GM12865 (cell line): ENCODE measurements around the gene DDA1.
A peak's percentile ranks its signal among the peaks of the same experiment; 100 is the strongest.

ENCODE experiments used
- DNase-seq: peaks from one replicate; pipeline ENCODE4 v3.0.0; 2010; ENCODE audit warnings: low read depth
- H3K4me3 ChIP-seq: 2 replicates; pipeline ENCODE4 v1.5.1; 2011; ENCODE audit warnings: mild to moderate bottlenecking, low read depth, low read length, control low read depth
- TF ChIP-seq, protein P1 (sequence below): IDR thresholded peaks from 2 replicates; pipeline ENCODE4 v1.5.1; 2011; ENCODE audit warnings: low read length, control low read depth, low read depth, inconsistent platforms; ENCODE audit not compliant: insufficient read depth; ENCODE audit errors: missing control alignments

The DDA1 gene

DNA sequence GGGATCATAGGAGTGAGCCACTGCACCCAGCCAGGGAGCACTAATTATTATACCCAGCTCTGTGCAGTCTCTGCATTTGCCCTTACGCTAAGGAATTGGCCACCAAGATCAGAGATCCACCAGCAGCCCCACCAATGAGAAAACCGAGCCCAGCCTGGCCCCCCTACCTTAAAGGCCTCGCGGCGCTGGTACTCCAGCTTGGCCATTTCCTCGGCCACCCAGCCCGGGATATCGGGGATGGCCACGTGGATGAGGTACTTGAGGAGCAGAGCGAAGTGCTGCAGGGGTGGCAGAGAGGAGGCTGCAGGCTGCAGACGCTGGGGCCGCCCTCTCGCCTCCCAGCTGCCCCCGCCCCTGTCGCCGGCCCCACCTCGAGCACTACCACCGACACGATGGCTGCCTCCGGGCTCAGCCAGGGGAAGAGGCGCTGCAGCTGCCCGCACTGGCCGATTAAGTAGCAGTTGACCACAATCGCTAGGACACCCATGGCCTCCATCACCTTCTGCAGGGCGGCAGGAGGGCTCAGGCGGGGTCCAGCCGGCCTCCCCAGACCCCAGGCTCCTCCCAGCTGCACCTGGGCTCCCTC lies 17.8 kb downstream of the DDA1 start:
- DNase-seq = no peak
- no peak overlapping the region for H3K4me3 ChIP-seq

DNA sequence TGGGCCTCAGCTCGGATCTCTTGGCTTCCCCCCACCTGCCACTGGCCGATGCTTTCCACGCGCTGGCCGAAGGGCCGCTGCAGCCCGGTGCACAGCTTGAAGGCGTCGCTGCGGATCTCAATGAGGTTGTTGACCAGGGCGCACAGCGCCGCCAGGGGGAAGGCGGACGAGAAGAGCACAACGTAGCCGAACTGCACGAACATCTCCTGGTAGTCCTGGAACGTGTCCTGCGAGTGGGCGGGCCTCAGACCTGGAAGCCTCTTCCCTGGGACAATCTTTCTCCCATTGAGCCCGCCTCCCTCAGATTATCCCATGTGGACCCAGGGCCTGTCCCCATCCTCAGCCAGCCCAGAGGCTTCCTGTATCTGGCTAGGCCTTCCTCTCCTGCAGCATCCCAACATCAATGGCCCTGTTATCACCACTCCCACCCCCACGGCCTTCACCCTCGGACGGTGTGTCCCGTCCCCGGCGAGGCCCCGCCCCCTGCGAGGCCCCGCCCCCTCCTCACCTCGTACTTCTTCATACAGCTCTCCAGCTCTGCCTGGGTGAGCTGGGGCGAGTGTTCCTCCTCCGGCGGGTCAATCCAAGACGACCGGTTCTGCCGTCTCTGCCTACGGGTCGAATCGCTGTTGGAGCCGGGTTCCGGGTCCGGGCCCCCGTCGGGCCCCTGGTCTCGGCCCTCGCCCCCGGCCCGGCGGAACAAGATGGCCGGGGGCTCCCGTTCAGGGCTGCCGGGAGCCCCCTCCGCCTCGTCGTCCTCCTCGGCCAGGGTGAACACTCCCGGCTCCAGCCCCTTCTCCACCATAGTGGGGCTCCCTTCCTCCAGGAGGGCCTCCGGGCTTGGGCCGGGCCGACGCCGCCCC lies 18.5 kb downstream of the DDA1 start:
- peak; percentile 35 for DNase-seq
- no peak overlapping the region for H3K4me3 ChIP-seq
- TF ChIP-seq, protein P1, sequence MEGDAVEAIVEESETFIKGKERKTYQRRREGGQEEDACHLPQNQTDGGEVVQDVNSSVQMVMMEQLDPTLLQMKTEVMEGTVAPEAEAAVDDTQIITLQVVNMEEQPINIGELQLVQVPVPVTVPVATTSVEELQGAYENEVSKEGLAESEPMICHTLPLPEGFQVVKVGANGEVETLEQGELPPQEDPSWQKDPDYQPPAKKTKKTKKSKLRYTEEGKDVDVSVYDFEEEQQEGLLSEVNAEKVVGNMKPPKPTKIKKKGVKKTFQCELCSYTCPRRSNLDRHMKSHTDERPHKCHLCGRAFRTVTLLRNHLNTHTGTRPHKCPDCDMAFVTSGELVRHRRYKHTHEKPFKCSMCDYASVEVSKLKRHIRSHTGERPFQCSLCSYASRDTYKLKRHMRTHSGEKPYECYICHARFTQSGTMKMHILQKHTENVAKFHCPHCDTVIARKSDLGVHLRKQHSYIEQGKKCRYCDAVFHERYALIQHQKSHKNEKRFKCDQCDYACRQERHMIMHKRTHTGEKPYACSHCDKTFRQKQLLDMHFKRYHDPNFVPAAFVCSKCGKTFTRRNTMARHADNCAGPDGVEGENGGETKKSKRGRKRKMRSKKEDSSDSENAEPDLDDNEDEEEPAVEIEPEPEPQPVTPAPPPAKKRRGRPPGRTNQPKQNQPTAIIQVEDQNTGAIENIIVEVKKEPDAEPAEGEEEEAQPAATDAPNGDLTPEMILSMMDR = no peak

More for the DNA sequence above, 17.8 kb downstream of the DDA1 start:
- TF ChIP-seq, protein P1 = no peak

DNA sequence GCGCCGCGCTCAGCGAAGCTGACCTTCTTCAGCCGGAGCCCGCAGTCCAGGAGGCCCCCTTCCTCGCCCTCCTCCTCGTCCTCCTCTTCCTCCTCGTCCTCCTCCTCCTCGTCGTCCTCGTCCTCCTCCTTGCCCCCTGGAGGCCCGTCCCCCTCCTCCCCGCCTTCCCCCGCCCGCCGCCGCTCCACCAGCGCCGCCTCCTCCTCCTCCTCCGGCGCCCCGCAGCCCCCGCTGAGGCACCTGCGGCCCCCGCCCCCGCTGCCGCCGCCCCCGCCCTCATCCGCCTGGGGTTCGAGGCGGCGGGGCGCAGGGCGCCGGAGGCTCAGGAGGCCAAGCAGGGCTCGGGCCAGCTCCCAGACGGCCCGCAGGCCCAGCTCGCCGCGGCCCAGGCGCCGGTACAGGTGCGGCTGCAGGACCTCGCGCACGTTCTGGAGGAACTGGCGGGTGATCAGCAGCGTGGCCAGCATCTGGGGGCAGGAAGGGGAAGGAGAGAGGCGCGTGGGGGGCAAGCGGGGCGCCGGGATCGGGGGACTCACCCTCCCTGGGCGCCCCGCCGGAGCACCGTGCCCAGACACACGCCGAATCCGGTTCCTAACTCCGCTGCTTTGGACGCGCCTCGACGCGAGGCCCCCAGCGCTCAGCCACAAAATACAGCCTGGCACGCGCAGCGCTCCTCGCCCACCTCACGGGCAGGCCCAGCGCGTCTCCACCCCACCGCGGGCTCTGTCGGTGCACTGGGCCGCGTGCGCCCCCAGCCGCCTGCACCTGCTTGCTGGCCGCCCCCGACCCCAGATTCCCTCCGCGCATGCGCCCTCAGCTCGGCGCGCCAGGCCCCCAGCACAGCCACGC lies 19.4 kb downstream of the DDA1 start:
- no peak overlapping the region for H3K4me3 ChIP-seq
- no peak for DNase-seq
- TF ChIP-seq, protein P1 = no peak

DNA sequence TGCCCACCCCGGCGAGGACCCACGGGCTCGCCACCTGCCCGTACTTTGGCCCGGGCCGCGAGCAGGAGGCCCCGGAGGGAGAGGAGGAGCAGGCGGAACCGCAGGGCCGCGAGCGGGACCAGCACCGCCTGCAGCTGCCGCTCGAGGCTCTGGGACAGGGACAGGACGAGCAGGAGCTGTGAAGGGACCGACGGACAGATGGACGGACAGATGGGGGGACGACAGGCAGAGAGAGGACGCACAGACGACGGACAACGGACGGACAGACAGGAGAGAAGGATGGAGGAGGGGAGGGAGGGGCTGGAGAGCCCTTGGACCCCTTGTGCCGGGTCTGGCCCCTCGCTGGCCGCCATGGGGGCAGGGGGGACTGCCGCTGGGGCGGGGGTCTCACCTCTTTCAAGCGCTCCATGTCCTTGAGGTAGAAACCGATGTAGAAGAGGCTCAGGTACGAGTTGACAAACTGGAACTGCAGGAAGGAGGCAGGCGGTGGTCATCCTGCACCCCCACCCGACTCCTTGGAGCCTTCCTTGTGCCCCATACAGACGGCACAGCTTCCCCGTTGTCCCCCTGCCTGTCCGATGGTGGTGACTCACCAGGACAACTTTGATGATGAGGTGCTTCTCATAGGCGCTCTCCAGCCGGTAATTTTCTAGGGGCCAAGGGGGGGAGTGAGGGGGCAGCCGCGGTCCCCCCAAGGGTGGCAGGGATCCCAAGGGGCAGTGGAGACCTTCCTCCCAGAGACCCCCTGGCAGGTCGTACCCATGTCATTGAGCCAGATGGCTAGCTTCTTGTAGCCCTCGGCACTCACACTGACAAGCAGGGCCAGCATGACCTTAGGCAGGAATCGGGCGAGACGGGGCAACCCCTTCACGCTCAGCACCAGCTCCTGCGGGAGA lies 20.3 kb downstream of the DDA1 start:
- DNase-seq = no peak
- TF ChIP-seq, protein P1 = no peak
- H3K4me3 ChIP-seq = no peak overlapping the region

DNA sequence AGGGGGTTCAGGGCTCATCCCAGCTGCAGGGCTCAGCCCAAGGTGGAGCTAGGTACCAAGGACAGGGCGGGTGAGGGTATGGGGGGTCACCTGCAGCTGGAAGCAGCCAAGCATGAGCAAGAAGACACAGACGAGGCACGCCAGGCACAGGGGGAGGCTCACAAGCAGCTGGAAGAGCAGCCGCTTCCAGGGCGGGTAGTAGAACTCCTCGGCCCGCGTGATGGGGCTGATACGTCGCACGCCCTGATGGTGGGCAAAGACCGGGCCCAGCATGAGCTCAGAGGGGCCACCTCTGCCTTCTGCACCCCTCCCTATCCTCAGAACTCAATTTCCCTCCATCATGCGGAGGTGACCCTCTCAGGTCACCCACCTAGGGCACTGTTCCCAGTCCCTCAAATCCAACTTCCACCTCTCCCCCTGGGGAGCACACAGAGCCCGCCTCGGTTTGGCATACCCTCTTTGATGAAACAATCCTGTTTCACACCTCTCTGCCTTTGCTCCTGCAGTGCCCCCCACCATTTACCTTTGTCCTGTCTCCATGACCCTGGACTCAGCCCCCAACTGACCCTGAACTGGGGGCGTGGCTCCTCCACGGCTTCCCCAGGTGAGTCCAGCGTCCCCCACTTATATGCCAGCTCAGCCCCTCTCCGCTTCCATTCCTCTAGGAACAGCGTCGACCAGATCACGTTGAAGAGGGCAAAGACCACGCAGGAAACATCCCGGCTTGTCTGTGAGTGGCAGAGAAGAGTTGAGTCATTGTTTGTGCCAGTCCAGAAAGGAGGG lies 21.1 kb downstream of the DDA1 start:
- DNase-seq = no peak
- H3K4me3 ChIP-seq = no peak overlapping the region
- TF ChIP-seq, protein P1 = no peak
